HCT116 (cell line): ENCODE results near the gene SLC17A5.

ENCODE experiments used
- CTCF ChIP-seq, 3 experiments: fragments of 200-600 bp in 1 of 3; sonication (generic) in 1 of 3; IDR thresholded peaks in 2 of 3; conservative IDR thresholded peaks in 1 of 3; 2 replicates each; pipeline ENCODE4 v1.5.1; 2012 to 2017; ENCODE audit warnings: low read depth in 2 of 3, low read length in 2 of 3, antibody characterized with exemption in 1 of 3, borderline replicate concordance in 1 of 3, control low read depth in 1 of 3, mild to moderate bottlenecking in 1 of 3, mixed read lengths in 1 of 3, mixed run types in 1 of 3, moderate library complexity in 1 of 3; ENCODE audit not compliant: insufficient read depth in 1 of 3
- EGR1 ChIP-seq: IDR thresholded peaks from 2 replicates; pipeline ENCODE4 v1.6.1; 2012; ENCODE audit warnings: low read depth
- EZH2 ChIP-seq: fragments of 200-600 bp; sonication (generic); IDR thresholded peaks from 2 replicates; pipeline ENCODE4 v1.6.1; 2017; ENCODE audit warnings: antibody characterized with exemption, mixed run types
- JUND ChIP-seq: IDR thresholded peaks from 2 replicates; pipeline ENCODE4 v1.6.1; 2012
- POLR2A ChIP-seq: IDR thresholded peaks from 2 replicates; pipeline ENCODE4 v1.7.0; 2011; ENCODE audit warnings: borderline replicate concordance; ENCODE audit not compliant: insufficient read depth, insufficient read length; ENCODE audit errors: extremely low read depth
- POLR2AphosphoS5 ChIP-seq: IDR thresholded peaks from 2 replicates; pipeline ENCODE4 v1.6.1; 2011; ENCODE audit warnings: mild to moderate bottlenecking, low read depth, low read length, moderate library complexity
- REST ChIP-seq: IDR thresholded peaks from 2 replicates; pipeline ENCODE4 v1.6.1; 2012; ENCODE audit warnings: low read depth
- TCF7L2 ChIP-seq: IDR thresholded peaks from 2 replicates; pipeline ENCODE4 v1.7.0; 2011; ENCODE audit warnings: borderline replicate concordance, inconsistent platforms; ENCODE audit not compliant: insufficient read depth, insufficient read length; ENCODE audit errors: extremely low read depth
- ZBTB33 ChIP-seq: IDR thresholded peaks from 2 replicates; pipeline ENCODE4 v1.6.1; 2011; ENCODE audit warnings: mild to moderate bottlenecking, low read length, moderate library complexity; ENCODE audit not compliant: insufficient replicate concordance; ENCODE audit errors: extremely low read depth

- no peak for TF ChIP-seq JUND
- no peak for TF ChIP-seq POLR2AphosphoS5
- TF ChIP-seq CTCF (IDR thresholded peaks at IDR 0.05 in 2 of 3, conservative IDR thresholded peaks at IDR 0.05 in 1 of 3; ENCODE audit: borderline replicate concordance in 1 of 3, insufficient read depth in 1 of 3, low read depth in 2 of 3, low read length in 2 of 3), result no peak
- TF ChIP-seq REST, result no peak
- no peak for TF ChIP-seq TCF7L2
- no peak for TF ChIP-seq POLR2A
- no peak for TF ChIP-seq ZBTB33
- no peak for TF ChIP-seq EZH2
- no peak for TF ChIP-seq EGR1
Measured at GRCh38 chr6:73565767-73566485, 87.9 kb downstream of the SLC17A5 start.
